GM10248 (cell line): ENCODE results near the gene IGFN1.

Experiments used
- CTCF ChIA-PET: fragments of 300-600 bp; sonication (Branson Sonifier 250); formaldehyde crosslinking; extraction: SDS; loops from one replicate; lab custom pipeline; 2021; ENCODE audit warnings: antibody characterized with exemption; lab: Yijun Ruan, JAX
- POLR2A ChIA-PET: fragments of 350-650 bp; sonication (Branson Sonifier 250); formaldehyde crosslinking; extraction: SDS; loops from one replicate; lab custom pipeline; 2020; ENCODE audit warnings: antibody characterized with exemption; lab: Yijun Ruan, JAX
- DNase-seq: peaks from one replicate; pipeline ENCODE4 v3.0.0; 2012; ENCODE audit errors: extremely low spot score
- TF ChIP-seq, protein P1 (sequence below): IDR thresholded peaks from 2 replicates; pipeline ENCODE4 v1.5.1; 2012; ENCODE audit warnings: mild to moderate bottlenecking, low read depth; ENCODE audit errors: extremely low read depth, missing control alignments, control extremely low read depth

IGFN1 gene

DNA sequence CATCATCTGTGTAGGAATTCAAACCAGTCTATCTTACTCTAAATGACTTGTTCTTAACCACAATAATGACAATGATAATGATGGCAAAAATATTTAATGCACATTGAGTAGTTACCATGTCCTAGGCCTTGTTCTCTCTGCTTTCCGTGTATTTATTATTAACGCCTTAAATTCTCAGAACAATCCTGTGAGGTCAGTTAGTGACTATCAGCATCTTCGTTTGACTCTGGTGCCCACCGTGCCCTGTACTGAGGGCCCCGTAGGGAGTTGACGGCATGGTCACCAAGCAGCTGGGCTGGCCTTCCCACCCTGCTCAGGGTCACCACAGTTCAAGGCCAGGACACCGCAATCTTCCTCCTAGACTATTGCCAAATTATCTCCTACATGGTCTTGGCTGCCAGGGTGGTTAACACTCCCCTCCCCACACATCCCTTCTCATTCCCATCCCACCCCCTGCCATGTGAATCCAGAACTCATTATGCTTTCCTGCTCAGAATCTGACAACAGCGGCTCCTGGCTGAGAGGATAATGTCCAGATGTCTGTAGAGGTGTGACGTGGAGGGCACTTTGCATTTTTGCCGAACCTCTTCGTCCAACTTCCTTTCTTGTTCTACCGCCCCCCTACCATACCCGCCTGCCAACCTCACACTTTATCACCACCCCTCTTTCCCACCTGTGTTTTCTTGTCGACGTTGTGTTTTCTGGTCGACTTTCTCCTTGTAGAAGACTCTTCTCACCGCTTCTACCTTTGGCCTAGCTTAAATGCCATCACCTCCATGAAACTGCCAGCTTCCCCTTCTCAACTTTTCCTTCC is 33.4 kb downstream of the IGFN1 start:
- ChIA-PET CTCF (interaction anchor here (0.9 to 2.0 kb wide), 4 partner anchors 11 to 75 kb away, joined by 3 to 9 read pairs (median 6); no protein-coding TSS in a partner anchor), POLR2A (no interaction called here)
- TF ChIP-seq, protein P1, sequence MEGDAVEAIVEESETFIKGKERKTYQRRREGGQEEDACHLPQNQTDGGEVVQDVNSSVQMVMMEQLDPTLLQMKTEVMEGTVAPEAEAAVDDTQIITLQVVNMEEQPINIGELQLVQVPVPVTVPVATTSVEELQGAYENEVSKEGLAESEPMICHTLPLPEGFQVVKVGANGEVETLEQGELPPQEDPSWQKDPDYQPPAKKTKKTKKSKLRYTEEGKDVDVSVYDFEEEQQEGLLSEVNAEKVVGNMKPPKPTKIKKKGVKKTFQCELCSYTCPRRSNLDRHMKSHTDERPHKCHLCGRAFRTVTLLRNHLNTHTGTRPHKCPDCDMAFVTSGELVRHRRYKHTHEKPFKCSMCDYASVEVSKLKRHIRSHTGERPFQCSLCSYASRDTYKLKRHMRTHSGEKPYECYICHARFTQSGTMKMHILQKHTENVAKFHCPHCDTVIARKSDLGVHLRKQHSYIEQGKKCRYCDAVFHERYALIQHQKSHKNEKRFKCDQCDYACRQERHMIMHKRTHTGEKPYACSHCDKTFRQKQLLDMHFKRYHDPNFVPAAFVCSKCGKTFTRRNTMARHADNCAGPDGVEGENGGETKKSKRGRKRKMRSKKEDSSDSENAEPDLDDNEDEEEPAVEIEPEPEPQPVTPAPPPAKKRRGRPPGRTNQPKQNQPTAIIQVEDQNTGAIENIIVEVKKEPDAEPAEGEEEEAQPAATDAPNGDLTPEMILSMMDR, result no peak
- no peak for DNase-seq

DNA sequence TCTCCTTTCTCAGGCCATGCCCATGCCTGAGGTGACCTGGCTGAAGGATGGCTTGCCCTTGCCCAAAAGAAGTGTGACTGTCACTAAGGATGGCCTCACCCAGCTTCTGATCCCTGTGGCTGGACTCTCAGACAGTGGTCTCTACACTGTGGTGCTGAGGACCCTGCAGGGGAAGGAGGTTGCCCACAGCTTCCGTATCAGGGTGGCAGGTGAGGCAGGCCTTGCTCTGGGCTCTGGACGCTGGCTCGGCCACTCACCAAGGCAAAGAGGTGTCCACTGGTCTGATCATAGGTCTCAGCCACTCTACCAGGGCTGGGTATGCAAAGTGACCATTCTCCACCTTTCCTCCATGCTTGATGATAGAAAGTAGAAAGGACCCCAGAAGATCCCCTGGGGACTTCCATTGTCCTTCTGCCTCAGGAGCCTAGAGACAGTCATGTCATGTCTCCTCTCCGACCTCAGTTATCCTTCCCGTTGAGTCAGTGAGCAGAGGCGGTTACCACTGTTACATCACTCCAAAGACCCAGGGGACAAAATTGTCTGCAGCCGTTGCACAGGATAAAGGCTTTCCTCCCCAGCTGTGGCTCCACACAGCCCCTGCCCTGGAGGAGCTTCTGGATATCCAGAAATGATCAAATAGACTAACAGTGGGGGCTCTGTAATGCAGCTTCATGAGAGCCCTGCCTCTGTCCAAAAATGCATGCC is 34.2 kb downstream of the IGFN1 start:
- TF ChIP-seq, protein P1, result no peak
- no peak for DNase-seq
- POLR2A ChIA-PET, result no interaction called here
- CTCF ChIA-PET, result no interaction called here

DNA sequence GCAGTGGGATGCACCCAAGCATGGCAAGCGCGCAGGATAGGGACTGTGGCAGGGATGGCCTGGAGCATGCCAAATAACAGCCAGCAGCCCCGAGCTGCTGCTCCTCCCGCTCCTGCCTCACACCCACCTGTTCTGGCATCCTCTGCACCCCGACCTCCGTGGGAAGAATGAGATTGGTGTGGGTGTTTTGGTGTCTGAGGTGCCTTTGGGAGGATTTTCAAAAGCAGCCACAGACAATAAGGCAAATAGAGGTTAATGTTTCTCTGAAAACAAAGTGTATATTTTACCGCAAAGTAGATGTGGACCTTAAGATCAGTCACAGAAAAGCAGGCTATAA is 35.5 kb downstream of the IGFN1 start:
- TF ChIP-seq, protein P1, result no peak
- ChIA-PET CTCF (interaction anchor here (0.7 to 2.0 kb wide), 2 partner anchors 28 to 73 kb away, joined by 4 to 8 read pairs; no protein-coding TSS in a partner anchor), POLR2A (no interaction called here)
- no peak for DNase-seq

DNA sequence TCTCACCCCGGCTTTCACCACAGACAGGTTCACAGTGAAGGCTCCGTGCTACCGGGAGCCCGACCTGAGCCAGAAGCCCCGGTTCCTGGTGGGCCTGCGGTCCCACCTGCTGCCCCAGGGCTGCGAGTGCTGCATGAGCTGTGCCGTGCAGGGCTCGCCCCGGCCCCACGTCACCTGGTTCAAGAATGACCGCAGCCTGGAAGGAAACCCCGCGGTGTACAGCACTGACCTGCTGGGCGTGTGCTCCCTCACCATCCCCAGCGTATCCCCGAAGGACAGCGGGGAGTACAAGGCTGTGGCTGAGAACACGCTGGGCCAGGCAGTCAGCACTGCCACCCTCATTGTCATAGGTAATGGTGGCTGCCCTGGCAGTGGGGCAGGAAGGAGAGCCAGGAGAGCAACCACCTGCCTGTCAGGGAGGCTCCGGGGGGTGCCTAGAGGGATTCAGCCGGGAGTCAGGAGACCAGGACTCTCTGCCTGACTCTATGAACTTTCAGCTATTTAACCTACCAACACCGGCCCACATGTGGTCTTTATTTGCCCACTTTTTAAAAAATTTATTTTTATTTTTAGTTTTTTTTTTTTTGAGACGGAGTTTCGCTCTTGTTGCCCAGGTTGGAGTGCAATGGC is 36.4 kb downstream of the IGFN1 start:
- ChIA-PET CTCF (interaction anchor here (2.0 kb wide), 1 partner anchor 27 kb away, joined by 8 read pairs; no protein-coding TSS in a partner anchor), POLR2A (no interaction called here)
- no peak for DNase-seq
- TF ChIP-seq, protein P1, result no peak

DNA sequence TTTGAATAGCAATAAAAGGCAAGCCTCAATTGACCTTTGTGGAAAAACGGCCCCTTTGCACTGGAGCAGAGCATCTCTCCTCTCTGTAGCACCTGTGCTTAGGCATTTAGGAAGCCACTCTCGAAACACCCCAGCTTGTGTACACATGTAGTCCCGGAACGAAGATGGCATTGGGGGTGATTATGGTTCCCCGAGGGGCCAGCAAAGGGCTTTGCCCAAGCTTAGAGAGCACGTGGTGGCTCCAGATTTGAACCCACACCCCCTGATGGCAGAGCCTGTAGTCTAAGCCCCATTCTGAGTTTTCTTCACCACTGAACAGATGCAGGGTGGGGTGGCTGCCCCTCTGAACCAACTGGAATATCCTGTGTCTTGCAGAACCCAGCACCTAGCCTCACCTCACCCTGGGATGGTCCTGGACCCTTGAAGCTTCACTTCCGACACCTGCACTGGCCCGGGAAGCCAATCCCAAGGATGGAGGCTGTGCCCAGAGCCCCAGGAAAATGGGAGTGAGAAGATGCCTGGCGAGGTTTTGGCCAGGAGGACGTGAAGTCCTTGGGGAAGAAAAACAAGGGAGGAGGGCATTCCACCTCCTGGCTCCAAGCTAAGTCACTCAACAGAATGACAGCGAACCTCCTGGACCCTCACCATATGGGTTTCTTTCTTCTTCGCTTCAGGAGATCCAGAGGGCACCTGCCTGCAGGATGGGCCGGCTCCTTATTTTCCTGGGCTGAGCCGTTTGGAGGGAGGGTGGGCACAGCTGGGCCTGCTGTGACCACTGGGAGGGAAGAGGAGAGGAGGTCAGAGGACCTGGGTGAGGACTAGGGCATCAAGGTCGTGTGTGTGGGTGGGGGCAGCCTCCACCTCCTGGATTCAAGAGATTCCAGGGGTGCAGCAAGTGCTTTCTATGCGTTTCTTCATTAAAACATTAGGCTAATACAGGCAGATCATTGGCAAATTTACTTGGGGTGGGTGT is 37.7 kb downstream of the IGFN1 start:
- POLR2A ChIA-PET, result no interaction called here
- peak; percentile 8 for DNase-seq
- TF ChIP-seq, protein P1, result no peak
- CTCF ChIA-PET, result no interaction called here
